HL-60/S4 (cell line): ENCODE data around the gene AOPEP.

Source experiments
- in situ Hi-C: fragments of 300-500 bp; cut with MboI; formaldehyde crosslinking; loops from 2 replicates; pipeline ENCODE4 v1.14.3; 2022; ENCODE audit warnings: low sequenced_read_pairs

AOPEP gene

GRCh38 chr9:94885854-94886447, 159.5 kb downstream of the AOPEP start:
- in situ Hi-C loops, result no loop called here

GRCh38 chr9:94887721-94888120, 161.2 kb downstream of the AOPEP start:
- in situ Hi-C loops, result no loop called here

GRCh38 chr9:94888775-94889174, 162.3 kb downstream of the AOPEP start:
- in situ Hi-C loops, result no loop called here

- in situ Hi-C loops, result no loop called here
These were observed 163.1 kb downstream of the AOPEP start for GRCh38 chr9:94889628-94890027.

GRCh38 chr9:94891183-94891582, 164.7 kb downstream of the AOPEP start:
- in situ Hi-C loops, result no loop called here

GRCh38 chr9:94892675-94893074, 166.2 kb downstream of the AOPEP start:
- in situ Hi-C loops, result no loop called here

GRCh38 chr9:94894094-94894699, 167.7 kb downstream of the AOPEP start:
- in situ Hi-C loops, result no loop called here

GRCh38 chr9:94895668-94896067, 169.2 kb downstream of the AOPEP start:
- in situ Hi-C loops, result no loop called here

- in situ Hi-C loops, result no loop called here
These were observed 170.0 kb downstream of the AOPEP start for GRCh38 chr9:94896512-94896911.

GRCh38 chr9:94899464-94900221, 173.1 kb downstream of the AOPEP start:
- in situ Hi-C loops, result no loop called here

GRCh38 chr9:94900222-94901018, 173.9 kb downstream of the AOPEP start:
- in situ Hi-C loops, result no loop called here

GRCh38 chr9:94901019-94901363, 174.5 kb downstream of the AOPEP start:
- in situ Hi-C loops, result no loop called here

- in situ Hi-C loops, result no loop called here
These were observed 177.5 kb downstream of the AOPEP start for GRCh38 chr9:94903961-94904421.

- in situ Hi-C loops, result no loop called here
These were observed 178.3 kb downstream of the AOPEP start for GRCh38 chr9:94904806-94905205.

- in situ Hi-C loops, result no loop called here
These were observed 179.1 kb downstream of the AOPEP start for GRCh38 chr9:94905606-94906005.

- in situ Hi-C loops, result no loop called here
These were observed 179.7 kb downstream of the AOPEP start for GRCh38 chr9:94906181-94906580.

- in situ Hi-C loops, result no loop called here
These were observed 180.2 kb downstream of the AOPEP start for GRCh38 chr9:94906713-94907112.

GRCh38 chr9:94907264-94907936, 180.9 kb downstream of the AOPEP start:
- in situ Hi-C loops, result no loop called here

- in situ Hi-C loops, result no loop called here
These were observed 181.6 kb downstream of the AOPEP start for GRCh38 chr9:94908011-94908563.

GRCh38 chr9:94908583-94909249, 182.2 kb downstream of the AOPEP start:
- in situ Hi-C loops, result no loop called here
